ENCODE data around the gene KDM2B.

KDM2B gene

GRCh38 chr12:121468499-121468801 is 112.4 kb downstream of the KDM2B start:
- in situ Hi-C loops (cut with HindIII; ENCODE audit: low sequenced_read_pairs) = no loop called here

GRCh38 chr12:121467638-121468498 is 113.0 kb downstream of the KDM2B start:
- in situ Hi-C loops (cut with HindIII; ENCODE audit: low sequenced_read_pairs) = no loop called here

GRCh38 chr12:121466794-121467637 is 113.8 kb downstream of the KDM2B start:
- in situ Hi-C loops (cut with HindIII; ENCODE audit: low sequenced_read_pairs) = no loop called here

GRCh38 chr12:121465921-121466793 is 114.7 kb downstream of the KDM2B start:
- in situ Hi-C loops (cut with HindIII; ENCODE audit: low sequenced_read_pairs) = no loop called here

GRCh38 chr12:121464331-121464730 is 116.5 kb downstream of the KDM2B start:
- in situ Hi-C loops (cut with HindIII; ENCODE audit: low sequenced_read_pairs) = no loop called here

- in situ Hi-C loops (cut with HindIII; ENCODE audit: low sequenced_read_pairs) = no loop called here
Observed at GRCh38 chr12:121461048-121461447, 119.8 kb downstream of the KDM2B start.

- in situ Hi-C loops (cut with HindIII; ENCODE audit: low sequenced_read_pairs) = no loop called here
Observed at GRCh38 chr12:121456551-121456950, 124.3 kb downstream of the KDM2B start.

- in situ Hi-C loops (cut with HindIII; ENCODE audit: low sequenced_read_pairs) = no loop called here
Observed at GRCh38 chr12:121455766-121456420, 124.9 kb downstream of the KDM2B start.

- in situ Hi-C loops (cut with HindIII; ENCODE audit: low sequenced_read_pairs) = no loop called here
Observed at GRCh38 chr12:121454921-121455320, 125.9 kb downstream of the KDM2B start.

- in situ Hi-C loops (cut with HindIII; ENCODE audit: low sequenced_read_pairs) = no loop called here
Observed at GRCh38 chr12:121453629-121454028, 127.2 kb downstream of the KDM2B start.

GRCh38 chr12:121452985-121453360 is 127.8 kb downstream of the KDM2B start:
- in situ Hi-C loops (cut with HindIII; ENCODE audit: low sequenced_read_pairs) = no loop called here

GRCh38 chr12:121452340-121452984 is 128.4 kb downstream of the KDM2B start:
- in situ Hi-C loops (cut with HindIII; ENCODE audit: low sequenced_read_pairs) = no loop called here

GRCh38 chr12:121451961-121452339 is 128.9 kb downstream of the KDM2B start:
- in situ Hi-C loops (cut with HindIII; ENCODE audit: low sequenced_read_pairs) = no loop called here

- in situ Hi-C loops (cut with HindIII; ENCODE audit: low sequenced_read_pairs) = no loop called here
Observed at GRCh38 chr12:121448771-121449315, 132.0 kb downstream of the KDM2B start.

GRCh38 chr12:121446750-121447149 is 134.1 kb downstream of the KDM2B start:
- in situ Hi-C loops (cut with HindIII; ENCODE audit: low sequenced_read_pairs) = no loop called here

- in situ Hi-C loops (cut with HindIII; ENCODE audit: low sequenced_read_pairs) = no loop called here
Observed at GRCh38 chr12:121444842-121445202, 136.0 kb downstream of the KDM2B start.

- in situ Hi-C loops (cut with HindIII; ENCODE audit: low sequenced_read_pairs) = no loop called here
Observed at GRCh38 chr12:121443911-121444841, 136.6 kb downstream of the KDM2B start.

GRCh38 chr12:121443193-121443870 is 137.5 kb downstream of the KDM2B start:
- in situ Hi-C loops (cut with HindIII; ENCODE audit: low sequenced_read_pairs) = no loop called here
